ENCODE measurements around the gene CAPN1.

GRCh38 chr11:65159012-65159411 is 22.7 kb upstream of the CAPN1 start:
- TF ChIP-seq CTCF (IDR thresholded peaks at IDR 0.05) (no peak), POLR2A (IDR thresholded peaks at IDR 0.05) (no peak)

All from right lobe of liver (tissue), 4 donors.